GM19099 (cell line): ENCODE results near the gene HSPB6.

Experiments used
- POLR2A ChIP-seq: IDR thresholded peaks from 3 replicates; pipeline ENCODE4 v1.6.1; 2011; ENCODE audit warnings: low read depth; ENCODE audit not compliant: insufficient read length; ENCODE audit errors: extremely low read depth

The HSPB6 gene

DNA sequence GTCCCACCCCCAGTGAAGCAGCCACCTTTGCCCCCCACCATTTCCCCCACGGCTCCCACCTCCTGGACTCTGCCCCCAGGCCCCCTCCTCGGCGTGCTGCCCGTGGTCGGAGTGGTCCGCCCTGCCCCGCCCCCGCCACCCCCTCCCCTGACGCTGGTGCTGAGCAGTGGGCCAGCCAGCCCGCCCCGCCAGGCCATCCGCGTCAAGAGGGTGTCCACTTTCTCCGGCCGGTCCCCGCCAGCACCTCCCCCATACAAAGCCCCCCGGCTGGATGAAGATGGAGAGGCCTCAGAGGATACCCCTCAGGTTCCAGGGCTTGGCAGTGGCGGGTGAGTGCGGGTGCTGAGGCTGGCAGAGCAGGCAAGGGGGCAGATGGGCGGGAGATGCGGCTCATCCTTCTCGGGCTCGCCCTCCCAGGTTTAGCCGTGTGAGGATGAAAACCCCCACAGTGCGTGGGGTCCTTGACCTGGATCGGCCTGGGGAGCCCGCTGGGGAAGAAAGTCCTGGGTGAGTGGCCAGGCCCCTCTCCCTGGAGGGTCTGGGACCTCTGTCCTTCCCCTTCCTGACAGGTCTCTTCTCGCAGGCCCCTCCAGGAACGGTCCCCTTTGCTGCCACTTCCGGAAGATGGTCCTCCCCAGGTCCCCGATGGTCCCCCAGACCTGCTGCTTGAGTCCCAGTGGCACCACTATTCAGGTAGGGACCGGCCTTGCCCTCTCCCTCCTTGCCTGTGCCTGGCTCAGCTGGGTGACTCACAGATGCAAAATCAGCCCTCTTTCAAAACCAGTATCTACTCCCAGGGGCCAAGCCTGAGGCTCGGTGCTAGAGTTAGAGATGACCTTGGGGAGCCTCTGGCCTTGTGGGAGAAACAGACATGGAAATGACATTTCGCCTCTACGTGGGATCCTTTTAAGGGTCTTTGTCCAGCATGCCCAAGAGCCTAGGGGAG lies 23.4 kb downstream of the HSPB6 start:
- no peak for TF ChIP-seq POLR2A

DNA sequence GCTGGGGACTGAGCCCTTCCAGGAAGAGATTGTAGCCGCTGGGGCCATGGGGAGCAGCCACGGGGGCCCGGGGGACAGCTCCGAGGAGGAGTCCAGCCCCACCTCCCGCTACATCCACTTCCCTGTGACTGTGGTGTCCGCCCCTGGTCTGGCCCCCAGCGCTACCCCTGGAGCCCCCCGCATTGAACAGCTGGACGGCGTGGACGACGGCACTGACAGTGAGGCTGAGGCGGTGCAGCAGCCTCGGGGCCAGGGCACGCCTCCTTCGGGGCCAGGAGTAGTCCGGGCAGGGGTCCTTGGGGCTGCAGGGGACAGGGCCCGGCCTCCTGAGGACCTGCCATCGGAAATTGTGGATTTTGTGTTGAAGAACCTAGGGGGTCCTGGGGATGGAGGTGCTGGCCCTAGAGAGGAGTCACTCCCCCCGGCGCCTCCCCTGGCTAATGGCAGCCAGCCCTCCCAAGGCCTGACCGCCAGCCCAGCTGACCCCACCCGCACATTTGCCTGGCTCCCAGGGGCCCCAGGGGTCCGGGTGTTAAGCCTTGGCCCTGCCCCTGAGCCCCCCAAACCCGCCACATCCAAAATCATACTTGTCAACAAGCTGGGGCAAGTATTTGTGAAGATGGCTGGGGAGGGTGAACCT lies 24.2 kb downstream of the HSPB6 start:
- TF ChIP-seq POLR2A, result no peak

DNA sequence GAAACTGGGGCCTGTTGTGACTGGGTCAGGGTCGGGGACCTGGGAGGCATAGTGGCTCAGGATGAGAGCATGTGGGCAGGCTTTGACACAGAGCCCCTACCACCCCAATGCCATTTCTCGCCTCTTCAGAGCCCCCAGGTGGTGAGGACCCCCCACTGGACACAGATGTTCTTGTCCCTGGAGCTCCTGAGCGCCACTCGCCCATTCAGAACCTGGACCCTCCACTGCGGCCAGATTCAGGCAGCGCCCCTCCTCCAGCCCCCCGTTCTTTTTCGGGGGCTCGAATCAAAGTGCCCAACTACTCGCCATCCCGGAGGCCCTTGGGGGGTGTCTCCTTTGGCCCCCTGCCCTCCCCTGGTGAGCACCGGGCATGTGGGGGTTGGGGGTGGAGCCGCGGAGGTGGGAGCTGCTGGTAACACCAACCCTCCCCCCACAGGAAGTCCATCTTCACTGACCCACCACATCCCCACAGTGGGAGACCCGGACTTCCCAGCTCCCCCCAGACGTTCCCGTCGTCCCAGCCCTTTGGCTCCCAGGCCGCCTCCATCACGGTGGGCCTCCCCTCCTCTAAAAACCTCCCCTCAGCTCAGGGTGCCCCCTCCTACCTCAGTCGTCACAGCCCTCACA lies 24.9 kb downstream of the HSPB6 start:
- no peak for TF ChIP-seq POLR2A

DNA sequence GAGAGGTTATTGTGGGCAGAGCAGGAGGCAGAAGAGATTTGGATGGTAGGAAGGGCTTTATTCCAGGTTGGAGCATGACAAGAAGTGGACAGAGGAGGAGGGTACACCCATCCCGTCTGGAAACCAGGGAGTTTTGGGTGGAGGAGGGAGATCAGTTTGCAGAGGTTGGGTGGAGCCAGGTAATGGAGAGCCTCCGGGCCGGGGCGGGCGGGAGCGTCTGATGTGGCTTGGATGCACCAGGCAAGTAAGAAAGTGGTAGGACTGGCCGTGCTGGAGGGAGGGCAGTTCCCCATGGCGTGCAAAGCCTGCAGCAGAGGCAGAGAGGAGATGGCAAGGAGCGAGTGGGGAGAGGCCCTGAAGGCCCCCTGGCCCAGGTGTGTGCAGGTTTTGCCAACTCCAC lies 25.5 kb downstream of the HSPB6 start:
- no peak for TF ChIP-seq POLR2A

DNA sequence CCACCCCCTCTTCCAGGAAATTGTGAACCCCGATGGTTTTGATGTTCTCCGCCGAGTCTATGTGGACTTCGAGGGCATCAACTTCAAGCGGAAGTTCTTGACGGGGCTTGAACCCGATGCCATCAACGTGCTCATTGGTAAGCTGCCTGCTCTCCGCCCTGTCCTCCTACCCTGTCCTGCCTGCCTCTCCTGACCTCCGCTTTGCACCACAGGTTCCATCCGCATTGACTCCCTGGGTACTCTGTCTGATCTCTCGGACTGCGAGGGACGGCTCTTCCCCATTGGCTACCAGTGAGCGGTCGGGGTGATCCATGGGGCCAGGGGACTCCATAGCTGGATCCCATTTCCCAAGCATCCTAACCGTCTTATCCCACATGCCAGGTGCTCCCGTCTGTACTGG lies 26.5 kb downstream of the HSPB6 start:
- no peak for TF ChIP-seq POLR2A

DNA sequence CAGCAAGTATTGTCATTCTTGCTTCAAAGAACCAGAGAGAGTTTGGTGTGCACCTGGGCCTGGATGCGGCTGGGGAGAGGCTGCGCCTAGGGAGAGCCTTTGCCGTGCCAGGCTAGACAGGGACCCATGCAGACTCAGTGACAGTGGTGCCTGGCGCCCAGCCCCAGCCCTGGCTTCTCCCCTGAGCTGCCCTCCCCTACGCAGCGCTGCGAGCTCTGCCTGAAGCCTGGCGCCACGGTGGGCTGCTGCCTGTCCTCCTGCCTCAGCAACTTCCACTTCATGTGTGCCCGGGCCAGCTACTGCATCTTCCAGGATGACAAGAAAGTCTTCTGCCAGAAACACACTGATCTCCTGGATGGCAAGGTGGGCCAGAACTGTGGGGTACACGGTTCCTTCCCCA lies 27.1 kb downstream of the HSPB6 start:
- no peak for TF ChIP-seq POLR2A

DNA sequence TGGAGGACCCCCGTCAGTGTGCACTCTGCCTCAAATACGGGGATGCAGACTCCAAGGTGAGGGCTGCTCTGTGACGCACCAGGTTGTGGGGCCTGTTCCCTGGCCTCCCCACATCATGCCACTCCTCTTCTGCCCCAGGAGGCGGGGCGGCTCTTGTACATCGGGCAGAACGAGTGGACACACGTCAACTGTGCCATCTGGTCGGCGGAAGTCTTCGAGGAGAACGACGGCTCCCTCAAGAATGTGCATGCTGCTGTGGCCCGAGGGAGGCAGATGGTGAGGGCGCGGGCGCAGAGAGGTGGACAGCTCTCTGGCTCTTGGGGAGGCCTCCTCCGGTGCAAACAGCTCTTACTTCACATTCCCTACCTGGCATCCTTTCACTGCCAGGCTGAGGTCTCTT lies 27.8 kb downstream of the HSPB6 start:
- no peak for TF ChIP-seq POLR2A

DNA sequence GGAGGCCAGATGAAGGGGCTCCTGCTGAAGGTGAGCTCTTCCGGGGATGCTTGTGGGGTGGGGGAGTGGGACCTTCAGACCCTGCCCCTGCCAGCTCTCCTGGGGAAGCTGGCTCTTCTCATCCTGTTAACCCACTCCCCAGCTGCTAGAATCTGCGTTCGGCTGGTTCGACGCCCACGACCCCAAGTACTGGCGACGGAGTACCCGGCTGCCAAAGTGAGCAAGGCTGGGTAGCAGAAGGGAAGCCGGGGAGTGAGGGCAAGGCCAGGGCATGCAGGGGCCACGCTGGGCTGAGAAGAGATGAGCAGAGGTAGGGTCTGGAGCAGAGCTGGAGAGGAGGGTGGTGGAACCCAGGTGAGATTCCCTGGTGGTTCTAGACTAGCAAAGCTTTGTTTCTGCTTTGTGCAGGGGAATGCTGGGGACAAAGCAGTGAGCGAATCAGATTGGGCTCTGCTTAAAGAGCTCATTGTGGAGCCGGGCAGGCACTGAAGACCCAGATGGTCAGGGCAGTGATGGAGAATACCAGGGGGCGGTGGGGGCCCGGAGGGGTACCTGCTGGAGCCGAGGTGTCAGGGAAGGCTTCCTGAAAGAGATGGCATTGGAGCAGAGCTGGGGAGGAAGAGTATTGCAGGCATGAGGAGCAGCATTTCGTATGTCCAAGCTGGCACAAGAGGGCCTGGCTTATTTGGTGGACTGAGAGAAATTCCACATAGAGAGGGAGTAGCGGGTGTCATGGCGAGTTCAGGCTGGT lies 28.7 kb downstream of the HSPB6 start:
- TF ChIP-seq POLR2A, result no peak

DNA sequence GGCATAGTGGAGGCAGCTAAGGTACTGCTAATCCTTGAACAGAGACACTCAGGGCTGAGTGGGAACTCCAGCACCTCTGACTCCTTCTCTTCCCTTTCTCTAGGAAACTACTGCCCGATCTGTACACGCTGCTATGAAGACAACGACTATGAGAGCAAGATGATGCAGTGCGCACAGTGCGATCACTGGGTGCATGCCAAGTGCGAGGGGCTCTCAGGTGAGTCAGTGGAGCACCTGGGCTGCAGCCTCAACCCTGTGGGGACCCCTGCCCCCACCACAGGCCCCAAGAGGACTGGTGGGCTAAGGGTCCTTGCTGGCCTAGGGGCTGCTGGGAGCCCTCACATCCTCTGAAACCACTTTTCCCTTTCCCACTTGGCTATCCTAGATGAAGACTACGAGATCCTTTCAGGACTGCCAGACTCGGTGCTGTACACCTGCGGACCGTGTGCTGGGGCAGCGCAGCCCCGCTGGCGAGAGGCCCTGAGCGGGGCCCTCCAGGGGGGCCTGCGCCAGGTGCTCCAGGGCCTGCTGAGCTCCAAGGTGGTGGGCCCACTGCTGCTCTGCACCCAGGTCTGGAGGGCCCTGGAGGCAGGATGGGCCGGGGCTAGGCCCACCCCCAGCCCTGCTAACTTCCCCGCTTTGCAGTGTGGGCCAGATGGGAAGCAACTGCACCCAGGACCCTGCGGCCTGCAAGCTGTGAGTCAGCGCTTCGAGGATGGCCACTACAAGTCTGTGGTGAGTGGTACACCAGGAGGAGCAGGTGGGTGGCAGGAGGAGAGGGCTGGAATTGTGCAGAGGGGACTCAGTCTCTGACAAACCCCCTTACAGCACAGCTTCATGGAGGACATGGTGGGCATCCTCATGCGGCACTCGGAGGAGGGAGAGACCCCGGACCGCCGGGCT lies 29.5 kb downstream of the HSPB6 start:
- no peak for TF ChIP-seq POLR2A

DNA sequence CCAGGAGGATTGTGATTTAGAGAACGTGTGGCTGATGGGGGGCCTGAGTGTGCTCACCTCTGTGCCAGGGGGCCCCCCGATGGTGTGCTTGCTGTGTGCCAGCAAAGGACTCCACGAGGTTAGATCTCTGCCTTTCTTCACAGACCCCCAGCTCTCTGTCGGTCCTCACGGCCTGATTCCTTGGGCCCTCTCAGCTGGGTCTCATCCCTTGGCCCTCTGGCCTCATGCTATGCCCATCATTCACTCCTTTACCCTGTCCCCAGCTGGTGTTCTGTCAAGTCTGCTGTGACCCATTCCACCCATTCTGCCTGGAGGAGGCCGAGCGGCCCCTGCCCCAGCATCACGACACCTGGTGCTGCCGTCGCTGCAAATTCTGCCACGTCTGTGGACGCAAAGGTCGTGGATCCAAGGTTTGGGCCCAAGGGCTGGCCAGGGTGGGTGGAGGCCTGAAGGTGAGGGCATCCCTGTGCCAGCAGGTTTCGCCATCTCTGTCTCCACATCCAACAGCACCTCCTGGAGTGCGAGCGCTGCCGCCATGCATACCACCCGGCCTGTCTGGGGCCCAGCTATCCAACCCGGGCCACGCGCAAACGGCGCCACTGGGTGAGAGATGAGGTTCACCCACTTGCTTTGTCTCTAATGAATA lies 31.5 kb downstream of the HSPB6 start:
- no peak for TF ChIP-seq POLR2A

DNA sequence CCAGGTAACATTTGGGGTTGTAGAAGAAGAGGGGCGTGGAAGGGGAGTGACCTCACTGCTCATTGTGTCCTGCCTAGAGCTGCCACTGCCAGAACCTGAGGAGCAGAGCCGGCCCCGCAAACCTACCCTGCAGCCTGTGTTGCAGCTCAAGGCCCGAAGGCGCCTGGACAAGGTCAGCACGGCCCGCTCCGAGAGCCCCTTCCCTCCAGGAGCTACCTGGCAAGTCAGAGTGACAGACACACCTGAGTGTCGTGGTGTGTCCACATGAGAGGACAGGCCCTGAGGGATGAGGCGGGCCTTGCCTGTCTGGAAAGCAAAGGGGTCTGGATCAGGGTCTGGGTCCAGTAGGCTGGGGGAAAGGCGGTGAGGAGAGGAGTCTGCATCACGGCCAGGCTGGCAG lies 32.3 kb downstream of the HSPB6 start:
- TF ChIP-seq POLR2A, result no peak

DNA sequence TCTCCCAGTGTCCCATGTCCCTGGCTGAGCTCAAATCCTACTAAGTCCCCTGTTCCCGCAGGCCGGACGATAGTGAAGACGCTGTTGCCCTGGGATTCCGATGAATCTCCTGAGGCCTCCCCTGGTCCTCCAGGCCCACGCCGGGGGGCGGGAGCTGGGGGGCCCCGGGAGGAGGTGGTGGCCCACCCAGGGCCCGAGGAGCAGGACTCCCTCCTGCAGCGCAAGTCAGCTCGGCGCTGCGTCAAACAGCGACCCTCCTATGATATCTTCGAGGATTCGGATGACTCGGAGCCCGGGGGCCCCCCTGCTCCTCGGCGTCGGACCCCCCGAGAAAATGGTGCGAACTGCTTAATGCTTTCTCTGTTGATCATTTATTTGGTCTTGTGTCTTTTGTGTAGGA lies 33.2 kb downstream of the HSPB6 start:
- no peak for TF ChIP-seq POLR2A

DNA sequence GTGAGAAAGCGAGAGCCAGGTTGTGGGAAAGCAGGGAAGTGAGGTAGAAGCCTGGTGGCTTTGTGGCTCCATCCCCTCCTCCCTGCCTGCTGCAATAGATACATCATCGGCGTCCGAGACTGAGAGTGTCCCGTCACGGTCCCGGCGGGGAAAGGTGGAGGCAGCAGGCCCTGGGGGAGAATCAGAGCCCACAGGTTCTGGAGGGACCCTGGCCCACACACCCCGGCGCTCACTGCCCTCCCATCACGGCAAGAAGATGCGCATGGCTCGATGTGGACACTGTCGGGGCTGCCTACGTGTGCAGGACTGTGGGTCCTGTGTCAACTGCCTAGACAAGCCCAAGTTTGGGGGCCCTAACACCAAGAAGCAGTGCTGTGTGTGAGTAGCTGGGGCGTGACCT lies 33.9 kb downstream of the HSPB6 start:
- TF ChIP-seq POLR2A, result no peak

DNA sequence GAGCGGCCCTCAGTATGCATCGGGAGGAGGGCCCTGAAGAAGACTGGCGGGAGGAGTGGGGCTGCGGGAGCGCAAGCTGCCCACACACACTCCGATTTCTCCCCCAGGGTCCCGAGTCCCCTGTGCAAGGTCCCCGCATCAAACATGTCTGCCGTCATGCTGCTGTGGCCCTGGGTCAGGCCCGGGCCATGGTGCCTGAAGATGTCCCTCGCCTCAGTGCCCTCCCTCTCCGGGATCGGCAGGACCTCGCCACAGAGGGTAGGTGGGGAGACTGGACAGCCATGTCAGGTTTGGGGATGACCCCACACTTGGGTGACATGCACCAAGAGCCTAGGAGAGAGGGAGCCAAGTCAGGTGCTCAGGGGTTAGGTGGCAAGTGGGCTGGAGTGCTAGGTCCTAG lies 34.4 kb downstream of the HSPB6 start:
- TF ChIP-seq POLR2A, result no peak
